SIG-M5 treated with dmso at 0.1 percent for 504 hours (cell line): Measurements from ENCODE around the gene NRAP.

ENCODE experiments used
- DNase-seq: peaks from one replicate; lab custom pipeline; 2025; ENCODE audit not compliant: unreplicated experiment; lab: John Stamatoyannopoulos, UW

NRAP gene

DNA sequence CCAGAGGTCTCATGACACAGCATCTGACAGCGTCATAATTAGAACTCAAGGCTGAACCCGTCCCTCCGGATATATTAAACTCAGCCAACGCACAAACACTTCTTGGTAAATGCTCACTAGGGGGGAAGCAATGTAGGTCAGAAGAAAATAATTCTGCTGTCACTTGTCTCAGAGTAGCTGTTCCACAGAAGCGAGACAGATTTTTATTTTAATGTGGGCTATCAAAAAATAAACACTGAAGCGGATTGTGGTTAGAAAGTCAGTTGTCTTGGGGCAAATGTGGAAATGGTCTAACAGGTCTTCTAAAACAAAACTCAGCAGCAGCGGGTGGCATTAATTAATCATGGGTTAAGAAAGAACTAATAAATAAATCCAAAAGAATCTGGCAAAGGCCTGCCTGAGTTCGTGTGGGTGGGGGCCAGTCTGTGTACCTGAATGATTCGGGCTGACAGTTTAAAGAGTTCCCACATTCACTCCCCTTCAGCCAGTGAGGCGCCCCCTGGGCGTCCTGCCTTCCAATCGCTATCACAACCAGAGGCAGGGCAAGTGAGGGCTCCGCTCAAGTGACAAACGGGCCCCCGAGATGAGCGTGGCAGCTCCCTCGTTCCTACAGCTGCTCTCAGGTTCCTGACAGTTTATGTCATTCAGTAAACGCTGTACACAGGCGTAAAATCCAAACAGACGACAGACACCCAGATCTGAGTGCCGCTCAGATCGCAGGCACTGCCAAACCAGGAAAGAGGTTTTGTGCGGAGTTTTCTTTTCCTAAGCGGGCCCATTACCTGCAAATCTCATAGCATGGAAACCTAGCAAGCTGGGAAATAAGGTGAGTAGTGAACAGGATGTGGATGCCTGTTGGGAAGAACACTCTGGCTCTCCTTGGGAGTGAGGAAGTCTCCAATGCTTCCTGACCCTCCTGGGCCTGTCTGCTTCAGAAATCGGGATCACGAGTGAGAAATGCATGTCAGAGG lies 52.9 kb downstream of the NRAP start:
- DNase-seq, result no peak

DNA sequence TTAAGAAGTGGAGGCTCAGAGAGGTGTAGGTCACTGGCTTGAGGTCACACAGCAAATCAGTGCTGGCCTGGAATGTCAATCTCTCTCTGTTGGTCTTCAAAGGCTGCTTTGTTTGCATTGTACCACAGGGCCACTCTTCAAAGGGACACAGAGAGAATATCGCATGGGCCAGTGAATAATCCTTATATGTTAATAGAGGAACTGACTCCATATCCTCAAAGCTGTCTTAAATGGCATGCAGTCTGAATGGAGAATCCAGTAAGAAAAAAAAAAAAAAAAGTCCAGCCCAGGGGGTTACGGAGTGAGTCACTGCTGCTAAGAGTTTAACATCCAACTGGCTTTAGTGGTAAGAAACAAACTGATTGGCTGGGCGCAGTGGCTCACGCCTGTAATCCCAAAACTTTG lies 54.1 kb downstream of the NRAP start:
- no peak for DNase-seq

DNA sequence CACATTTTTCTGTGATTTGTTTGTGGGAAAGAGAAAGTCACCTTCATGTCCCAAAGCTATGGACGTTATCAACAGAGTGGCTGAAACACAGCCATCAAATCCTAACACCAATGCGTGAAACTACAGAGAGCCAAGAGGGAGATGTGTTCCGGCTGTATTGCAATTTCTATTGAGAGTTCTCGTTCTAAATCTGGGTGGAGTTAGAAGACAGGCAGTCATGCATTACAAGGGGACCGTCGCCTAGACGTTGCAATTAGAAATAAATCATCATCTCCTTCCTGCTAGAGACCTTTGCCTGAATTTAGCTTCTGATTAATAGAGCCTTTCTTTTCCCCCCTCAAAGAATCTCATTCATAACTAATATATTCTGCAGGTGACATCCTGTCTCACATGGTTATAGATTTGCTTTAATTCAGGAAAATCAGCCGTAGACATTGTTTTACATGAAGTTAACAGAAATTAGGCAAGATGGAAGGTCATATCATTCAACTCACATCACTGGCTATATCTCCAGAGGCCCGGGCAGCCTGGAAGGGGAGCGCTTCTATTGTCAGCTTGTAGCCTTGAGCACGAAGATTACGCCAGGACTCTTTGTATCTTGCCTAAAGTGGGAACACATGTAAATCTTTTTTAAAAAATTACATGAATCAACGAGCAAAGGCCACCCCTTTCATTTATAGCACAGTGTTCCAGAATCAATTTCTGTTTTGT lies 58.4 kb downstream of the NRAP start:
- DNase-seq, result no peak

DNA sequence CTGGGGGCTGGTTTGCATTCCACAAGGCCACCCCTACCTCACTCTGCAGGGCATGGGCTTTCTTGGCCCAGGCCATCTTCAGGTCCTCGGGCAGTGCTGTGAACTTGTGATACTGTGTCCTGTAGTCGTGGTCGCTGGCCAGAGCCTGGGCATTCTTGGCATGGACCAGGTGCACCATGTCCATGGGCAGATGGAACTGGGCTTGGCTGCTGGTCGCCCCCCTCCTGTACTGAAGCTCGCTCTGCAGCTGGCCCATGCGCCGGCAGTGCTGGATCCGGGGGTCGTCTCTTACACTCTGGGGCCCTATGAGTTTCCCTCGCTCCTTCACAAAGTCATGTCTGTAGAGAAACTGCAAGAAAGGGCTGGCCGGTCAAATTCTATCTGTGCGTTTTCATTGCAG lies 59.3 kb downstream of the NRAP start:
- DNase-seq, result no peak

DNA sequence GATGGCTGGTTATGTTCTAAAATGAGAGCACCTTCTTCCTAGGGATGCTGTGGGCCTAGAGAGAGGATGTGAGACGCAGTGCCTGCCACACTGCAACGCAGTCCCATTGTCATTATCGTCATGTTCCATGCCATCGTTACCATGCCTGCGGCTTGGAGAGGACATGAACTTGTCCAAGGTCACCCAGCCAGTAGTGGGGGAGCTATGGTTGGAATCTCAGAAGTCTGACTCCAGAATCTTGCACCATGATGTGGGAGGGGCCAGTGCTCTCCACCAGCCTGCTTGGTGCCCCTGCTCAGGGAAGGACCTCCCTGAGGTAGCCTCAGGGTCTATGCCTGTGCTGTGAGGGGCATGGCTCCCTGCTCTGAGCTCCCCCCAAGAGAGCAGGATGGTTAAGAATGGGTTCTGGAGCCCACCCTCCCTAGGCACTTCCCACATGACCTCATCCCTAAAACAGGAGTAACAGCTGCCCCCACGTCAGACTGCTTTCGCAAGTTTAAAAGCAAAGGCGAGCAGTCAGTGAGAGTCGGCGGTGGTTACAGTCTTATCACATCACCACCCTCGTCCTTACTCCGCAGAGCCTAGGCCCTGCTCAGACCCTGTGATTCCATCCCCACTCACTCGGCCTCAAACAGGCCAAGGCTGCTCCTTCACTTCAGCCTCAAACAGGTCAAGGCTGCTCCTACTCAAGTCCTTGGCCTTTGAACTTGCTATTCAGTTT lies 60.6 kb downstream of the NRAP start:
- no peak for DNase-seq

DNA sequence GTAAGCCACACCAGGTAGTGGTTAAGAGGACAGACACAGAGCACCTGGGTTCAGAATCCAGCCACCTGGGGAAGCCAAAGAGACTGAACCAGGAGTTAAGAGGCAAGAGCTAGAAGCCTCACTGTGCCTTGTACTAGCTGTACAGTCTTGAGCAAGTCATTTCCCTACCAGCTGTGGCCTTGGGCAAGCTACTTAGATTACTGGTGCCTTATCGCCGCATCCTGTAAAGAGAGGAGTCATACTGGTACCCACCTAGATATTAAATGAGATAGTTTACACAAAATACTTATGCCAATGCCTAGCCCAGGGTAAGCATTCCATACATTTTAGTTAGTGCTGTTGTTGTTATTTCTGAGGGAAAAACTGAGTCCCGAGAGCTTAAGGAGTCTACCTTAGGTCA lies 63.3 kb downstream of the NRAP start:
- DNase-seq, result no peak

DNA sequence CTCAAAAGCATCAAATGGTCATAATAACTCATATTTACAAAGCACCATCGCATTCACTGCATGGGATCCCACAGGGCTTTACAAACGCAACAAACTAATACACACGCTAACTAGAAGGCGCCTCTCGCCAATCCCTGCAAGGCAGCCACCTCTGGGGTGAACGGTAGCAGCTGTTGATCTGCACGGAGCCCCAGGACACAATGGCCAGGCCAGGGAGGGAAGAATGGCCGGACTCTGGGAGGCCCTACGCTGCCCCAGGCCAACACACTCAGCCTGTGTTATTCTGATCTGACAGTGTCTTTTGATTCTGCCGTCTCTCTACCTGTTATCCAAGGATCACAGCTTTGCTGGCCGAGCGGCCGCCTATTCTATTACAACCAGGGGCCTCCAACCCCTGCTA lies 69.2 kb downstream of the NRAP start:
- no peak for DNase-seq

DNA sequence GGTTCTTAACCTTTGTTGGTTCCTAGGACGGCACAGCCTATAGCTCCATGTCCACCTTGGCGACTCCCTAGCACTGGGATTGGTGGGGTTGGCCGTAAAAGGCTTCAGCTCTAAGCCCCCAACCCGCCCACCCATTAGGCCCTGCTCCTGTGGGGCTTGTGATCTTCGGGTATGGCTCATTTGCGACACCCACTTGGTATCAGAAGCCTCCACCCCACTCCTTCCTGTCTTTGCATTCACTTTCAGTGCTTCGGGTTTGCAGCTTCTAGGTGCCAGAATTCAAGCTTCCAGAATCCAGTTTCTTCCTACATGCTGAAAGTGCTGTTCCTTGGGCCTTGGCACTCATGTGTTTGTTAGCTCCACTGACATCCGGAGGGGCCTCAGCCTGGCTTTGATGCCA lies 71.5 kb downstream of the NRAP start:
- no peak for DNase-seq

DNA sequence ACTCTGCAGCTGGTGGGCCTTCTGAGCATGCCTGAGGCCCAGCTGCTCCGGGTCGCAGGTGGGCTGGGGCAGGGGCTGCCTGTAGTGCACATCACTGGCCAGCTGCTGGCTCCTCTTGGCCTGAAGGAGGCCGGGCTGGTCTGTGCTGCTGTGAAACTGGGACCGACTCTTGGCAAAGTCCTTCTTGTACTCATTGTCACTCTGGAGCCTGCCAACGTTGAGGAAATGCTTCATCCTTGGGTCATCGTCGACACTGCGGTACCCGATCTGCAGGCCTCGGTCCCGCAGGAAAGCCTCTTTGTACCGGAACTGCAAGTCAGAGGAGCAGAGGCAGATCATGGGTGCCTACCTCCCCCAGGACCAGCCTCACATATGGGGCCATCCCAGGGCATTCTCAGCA lies 73.3 kb downstream of the NRAP start:
- DNase-seq, result no peak

DNA sequence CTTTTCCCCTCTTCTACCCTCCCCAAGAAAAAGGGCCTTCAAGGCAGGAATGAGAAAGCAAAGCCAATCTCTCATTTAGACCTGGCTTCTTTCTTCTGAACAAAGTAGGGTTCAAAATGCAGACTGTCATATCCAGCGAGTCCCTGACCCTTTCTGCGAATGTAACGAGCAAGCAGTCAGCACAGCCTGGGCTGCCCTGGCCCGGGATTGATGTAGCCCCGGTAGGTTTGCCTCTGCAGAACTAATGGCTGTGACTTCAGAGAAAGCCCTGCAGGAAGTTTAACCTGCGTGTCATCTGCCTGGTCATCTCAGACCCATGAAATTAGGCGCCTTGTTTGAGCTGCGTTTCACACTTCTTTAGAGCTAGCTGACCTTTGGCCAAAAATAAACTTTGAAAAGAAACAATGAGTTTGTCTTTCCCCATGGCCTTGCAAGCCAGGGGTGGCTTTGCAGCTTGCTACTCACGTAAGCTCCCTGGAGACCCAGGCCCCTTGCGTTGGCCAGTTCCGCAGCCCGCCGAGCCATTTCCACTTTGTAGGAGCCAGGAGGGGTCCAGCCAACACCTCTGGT lies 74.6 kb downstream of the NRAP start:
- no peak for DNase-seq

DNA sequence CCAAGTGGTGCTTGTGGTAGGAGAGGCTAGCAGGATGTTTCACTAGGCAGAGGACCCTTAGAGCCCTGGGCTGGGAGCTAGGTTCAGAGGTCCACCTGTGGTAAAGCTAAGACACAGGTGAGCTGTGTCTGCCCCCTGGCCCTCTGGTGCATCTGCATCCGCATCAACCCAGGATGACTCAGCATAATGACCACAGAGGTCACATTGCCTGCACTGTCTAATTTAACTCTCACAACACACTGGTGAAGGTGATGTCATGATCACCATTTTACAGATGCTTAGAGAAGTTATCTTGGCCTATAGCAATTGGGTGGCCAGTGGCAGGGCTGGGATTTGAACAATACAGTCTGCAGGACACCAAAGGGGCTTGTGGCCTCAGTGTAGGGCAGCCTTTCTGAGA lies 77.9 kb downstream of the NRAP start:
- no peak for DNase-seq

DNA sequence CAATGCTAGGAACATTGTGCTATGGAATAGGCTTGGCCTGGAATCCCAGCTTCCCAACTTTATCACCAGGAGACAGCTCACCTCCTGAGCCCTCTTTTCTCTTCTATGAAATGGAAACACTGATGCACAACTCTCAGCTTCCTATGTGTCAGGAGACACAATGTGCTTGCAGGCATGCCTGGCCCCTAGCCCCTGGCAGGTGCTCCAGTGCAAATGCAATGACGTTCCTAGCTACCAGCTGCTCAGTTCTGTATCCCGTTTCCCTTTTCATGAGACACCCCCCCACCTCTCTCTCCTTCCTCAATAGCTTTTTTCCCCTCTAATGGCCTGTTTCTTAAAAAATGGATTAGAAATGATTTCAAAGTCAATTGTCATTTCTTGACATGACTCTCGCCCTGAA lies 80.3 kb downstream of the NRAP start:
- DNase-seq, result no peak

DNA sequence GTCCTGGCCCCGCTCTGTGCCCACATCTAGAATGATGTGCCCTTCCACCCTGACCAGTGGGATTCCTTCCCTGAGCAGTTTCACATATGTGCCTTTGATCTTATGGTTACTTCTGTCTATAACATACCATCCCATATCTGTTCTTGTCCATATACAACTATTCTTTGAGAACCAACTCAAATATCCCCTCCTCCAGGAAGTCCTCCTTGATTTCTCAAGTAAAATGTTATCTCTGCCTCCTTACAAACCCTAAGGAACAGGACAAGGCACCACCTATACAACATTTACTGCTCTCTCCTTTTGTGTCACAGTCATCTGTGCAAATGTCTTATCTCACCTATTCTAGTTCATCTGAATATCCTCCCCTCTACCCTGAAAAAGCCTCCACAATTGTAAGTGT lies 82.7 kb downstream of the NRAP start:
- DNase-seq, result no peak

DNA sequence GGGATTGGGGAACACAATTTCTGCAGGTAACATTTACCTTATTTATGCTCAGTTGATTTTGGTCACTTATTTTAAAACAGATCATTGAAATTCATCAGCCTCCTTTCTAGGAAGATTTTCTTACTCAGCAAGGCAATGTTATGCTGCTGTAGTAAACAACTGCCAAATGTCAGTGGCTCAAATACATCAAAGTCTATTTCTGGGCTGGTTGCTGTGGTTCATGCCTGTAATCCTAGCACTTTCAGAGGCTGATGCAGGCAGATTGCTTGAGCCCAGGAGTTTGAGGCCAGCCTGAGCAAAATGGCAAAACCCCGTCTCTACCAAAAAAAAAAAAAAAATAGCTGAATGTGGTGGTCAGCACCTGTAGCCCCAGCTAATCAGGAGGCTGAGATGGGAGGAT lies 85.1 kb downstream of the NRAP start:
- no peak for DNase-seq

DNA sequence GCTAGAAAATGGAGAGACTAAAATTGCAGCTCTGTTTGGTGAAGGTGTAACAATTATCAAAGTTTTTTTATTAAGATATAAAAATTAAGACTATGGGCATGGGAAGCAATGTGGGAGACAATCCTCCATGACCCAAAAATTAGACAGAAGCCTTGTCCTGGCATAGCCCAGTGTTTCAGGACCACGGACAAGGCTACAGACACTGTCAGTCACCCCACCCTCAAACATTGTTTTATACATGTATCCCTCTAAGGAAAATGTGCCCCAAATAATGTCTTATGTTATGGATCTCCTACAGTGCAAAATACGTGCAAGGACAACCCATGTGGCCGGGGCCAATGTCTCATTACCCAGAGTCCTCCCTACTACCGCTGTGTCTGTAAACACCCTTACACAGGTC lies 87.0 kb downstream of the NRAP start:
- no peak for DNase-seq

DNA sequence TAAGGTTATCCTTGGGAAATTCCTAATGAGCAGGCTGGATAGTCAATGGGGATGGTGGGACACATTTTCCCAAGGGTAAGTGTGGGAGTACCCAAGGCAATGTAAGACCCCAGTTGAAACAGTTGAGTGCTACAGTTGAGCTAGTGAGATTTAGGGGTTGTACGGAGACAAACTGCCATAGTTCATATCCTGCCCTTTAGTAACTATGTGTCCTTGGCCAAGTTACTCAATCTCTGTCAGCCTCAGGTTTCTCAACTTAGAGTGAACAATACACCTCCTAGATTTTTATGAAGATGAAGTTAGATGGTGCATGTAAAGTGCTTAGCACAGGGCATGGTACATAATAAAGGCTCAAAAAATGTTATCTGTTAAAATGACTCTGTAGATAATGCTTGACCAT lies 90.5 kb downstream of the NRAP start:
- DNase-seq, result no peak

DNA sequence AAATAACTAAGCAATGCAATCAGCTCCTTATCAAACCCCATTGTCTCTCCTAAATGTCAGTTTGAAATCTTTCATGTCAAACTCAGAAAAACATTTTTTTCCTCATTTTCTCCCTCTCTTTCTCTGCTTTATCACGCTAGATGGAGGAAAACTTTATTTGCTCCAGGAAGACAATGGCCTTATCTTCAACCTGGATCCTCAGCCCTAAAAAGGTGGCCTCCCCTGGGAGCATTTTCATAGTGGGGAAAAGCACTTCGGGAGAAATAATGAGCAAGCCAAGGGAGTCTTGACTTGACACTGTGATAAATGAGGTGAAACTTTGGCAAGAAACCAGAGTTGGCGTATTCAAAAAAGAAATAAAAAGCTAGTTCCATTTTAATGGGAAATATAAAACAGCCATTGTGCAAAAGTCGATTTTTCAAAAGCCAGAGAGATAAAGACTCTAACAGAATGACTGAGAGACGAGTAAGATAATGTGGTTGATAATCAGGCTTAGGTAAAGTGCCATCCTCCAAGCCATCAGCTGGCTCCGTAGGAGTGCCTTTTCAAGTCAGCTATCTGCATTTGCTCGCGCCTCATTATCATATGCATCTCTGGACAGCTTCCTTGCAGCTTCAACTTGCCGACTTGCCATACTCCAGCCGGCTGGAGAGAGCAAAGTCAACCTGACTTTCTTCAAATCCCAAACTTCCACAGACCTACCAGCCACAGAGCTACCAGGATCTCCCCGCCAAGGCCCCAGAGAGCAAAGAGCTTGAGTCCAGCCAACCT lies 91.1 kb downstream of the NRAP start:
- DNase-seq, result no peak

DNA sequence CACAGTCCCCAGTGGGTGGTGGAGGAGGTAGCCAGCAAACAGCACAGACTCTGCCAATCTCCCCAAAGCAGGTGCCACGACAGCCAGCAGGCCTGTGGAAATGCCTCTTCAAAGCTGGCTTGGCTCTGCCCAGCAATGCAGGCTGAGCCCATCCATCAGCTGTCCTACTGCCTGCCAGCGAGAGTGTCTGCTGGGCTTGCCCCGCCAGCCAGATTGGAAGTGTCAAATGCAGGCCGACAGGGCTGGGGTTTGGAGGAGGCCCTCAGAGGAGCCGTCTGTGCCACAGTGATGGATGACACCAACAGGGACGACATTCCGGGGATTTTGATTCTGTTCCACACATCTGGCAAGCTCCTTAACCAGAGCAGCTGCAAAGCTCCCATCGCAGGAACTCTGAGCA lies 94.3 kb downstream of the NRAP start:
- DNase-seq, result no peak

DNA sequence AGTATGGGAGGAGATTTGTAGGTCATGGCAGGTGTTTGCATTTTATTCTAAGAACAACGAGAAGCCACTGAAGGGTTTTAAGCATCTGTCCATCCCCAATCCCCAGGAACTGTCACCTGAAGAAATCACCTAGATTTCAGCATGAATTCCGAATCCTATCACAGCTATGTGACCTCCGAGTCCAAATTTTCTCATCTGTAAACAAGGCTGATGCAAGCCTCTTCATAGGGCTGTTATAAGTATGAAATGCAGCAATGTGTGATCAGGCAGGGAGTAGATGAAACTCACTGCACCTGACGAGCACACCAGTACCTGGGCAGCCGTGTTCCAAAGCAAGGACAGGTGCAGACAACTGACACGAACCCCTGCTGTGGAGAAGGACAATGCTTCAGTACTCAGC lies 97.0 kb downstream of the NRAP start:
- DNase-seq, result no peak

DNA sequence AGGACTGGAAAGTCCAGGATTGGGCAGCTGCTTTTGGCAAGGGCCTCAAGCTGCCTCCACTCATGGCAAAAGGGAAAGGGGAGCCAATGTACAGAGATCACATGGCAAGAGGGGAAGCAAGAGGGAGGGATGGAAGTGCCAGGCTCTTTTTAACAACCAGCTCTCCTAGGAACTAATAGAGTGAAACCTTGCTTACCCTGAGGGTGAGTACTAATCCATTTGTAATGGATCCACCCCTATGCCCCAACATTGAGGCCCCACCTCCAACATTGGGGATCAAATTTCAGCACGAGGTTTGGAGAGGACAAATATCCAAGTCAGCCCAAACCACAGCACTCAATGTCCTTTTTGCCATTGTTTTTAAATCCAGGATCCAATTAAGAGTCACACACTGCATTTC lies 98.5 kb downstream of the NRAP start:
- DNase-seq, result no peak
